Upper lobe of right lung (tissue), 1 donor: ENCODE data around the gene PTPRF. TPM values are rescaled to one million over a fixed set of nuclear protein-coding genes. Genes with fewer than 3 reads are reported as not detected.
"Not testable (repeated sequence)": the region's sequence is repeated elsewhere in the genome, so short reads cannot be mapped to it uniquely, and the experiment has no call there.

Source experiments
- ATAC-seq: fragments of 200-7000 bp; cut with Tn5 transposase; one replicate; pipeline ENCODE4 v1.9.1; 2020; ENCODE audit warnings: mild to moderate bottlenecking, moderate library complexity
- DNase-seq: peaks from one replicate; pipeline ENCODE4 v3.0.0-alpha.2; 2020
- H3K27ac ChIP-seq: fragments of 200-600 bp; one replicate; pipeline ENCODE4 v1.8.0; 2022
- H3K27me3 ChIP-seq: fragments of 200-600 bp; one replicate; pipeline ENCODE4 v1.8.0; 2022; ENCODE audit warnings: mild to moderate bottlenecking
- H3K36me3 ChIP-seq: fragments of 200-600 bp; one replicate; pipeline ENCODE4 v1.8.0; 2022
- H3K4me1 ChIP-seq: fragments of 200-600 bp; one replicate; pipeline ENCODE4 v1.8.0; 2022
- H3K4me3 ChIP-seq: fragments of 200-600 bp; one replicate; pipeline ENCODE4 v1.8.0; 2022; ENCODE audit warnings: mild to moderate bottlenecking
- H3K9me3 ChIP-seq: fragments of 200-600 bp; one replicate; pipeline ENCODE4 v1.8.0; 2022
- intact Hi-C: fragments of 100-400 bp; cut with DNase I; formaldehyde crosslinking; loops from one replicate; pipeline ENCODE4 v1.11.0; 2022
- total RNA-seq: library from RNA; stranded (reverse); fragmentation: NEBNext Ultra II Directional; extraction: Animal tissue kit (Norgen Biotek cat#: 25700); gene quantifications from one replicate; pipeline ENCODE4 v1.2.1, GENCODE V29; 2021
- TF ChIP-seq, protein P1 (sequence below): fragments of 200-600 bp; IDR thresholded peaks from one replicate; pipeline ENCODE4 v1.8.0; 2022; ENCODE audit warnings: antibody characterized with exemption
- donor health status: DM: no; HTN: yes; CAD: no; lungs with severe emphysema.

Gene PTPRF
- total RNA-seq, 1 donor from 2014 or later: 199 TPM

- no peak overlapping the region for H3K4me3 ChIP-seq
- H3K27ac ChIP-seq: no peak overlapping the region
- H3K27me3 ChIP-seq: no peaks in the 10 kb centered on the region
- peaks cover 35% of the 10 kb centered on the region for H3K4me1 ChIP-seq
- TF ChIP-seq, protein P1, sequence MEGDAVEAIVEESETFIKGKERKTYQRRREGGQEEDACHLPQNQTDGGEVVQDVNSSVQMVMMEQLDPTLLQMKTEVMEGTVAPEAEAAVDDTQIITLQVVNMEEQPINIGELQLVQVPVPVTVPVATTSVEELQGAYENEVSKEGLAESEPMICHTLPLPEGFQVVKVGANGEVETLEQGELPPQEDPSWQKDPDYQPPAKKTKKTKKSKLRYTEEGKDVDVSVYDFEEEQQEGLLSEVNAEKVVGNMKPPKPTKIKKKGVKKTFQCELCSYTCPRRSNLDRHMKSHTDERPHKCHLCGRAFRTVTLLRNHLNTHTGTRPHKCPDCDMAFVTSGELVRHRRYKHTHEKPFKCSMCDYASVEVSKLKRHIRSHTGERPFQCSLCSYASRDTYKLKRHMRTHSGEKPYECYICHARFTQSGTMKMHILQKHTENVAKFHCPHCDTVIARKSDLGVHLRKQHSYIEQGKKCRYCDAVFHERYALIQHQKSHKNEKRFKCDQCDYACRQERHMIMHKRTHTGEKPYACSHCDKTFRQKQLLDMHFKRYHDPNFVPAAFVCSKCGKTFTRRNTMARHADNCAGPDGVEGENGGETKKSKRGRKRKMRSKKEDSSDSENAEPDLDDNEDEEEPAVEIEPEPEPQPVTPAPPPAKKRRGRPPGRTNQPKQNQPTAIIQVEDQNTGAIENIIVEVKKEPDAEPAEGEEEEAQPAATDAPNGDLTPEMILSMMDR: no peak
- ATAC-seq (no peak), DNase-seq (no peak)
- no peaks in the 10 kb centered on the region for H3K36me3 ChIP-seq
- H3K9me3 ChIP-seq: no peaks in the 10 kb centered on the region
- intact Hi-C loops: no loop called here
Measured at GRCh38 chr1:43547538-43548072, 16.9 kb downstream of the PTPRF start.

DNA sequence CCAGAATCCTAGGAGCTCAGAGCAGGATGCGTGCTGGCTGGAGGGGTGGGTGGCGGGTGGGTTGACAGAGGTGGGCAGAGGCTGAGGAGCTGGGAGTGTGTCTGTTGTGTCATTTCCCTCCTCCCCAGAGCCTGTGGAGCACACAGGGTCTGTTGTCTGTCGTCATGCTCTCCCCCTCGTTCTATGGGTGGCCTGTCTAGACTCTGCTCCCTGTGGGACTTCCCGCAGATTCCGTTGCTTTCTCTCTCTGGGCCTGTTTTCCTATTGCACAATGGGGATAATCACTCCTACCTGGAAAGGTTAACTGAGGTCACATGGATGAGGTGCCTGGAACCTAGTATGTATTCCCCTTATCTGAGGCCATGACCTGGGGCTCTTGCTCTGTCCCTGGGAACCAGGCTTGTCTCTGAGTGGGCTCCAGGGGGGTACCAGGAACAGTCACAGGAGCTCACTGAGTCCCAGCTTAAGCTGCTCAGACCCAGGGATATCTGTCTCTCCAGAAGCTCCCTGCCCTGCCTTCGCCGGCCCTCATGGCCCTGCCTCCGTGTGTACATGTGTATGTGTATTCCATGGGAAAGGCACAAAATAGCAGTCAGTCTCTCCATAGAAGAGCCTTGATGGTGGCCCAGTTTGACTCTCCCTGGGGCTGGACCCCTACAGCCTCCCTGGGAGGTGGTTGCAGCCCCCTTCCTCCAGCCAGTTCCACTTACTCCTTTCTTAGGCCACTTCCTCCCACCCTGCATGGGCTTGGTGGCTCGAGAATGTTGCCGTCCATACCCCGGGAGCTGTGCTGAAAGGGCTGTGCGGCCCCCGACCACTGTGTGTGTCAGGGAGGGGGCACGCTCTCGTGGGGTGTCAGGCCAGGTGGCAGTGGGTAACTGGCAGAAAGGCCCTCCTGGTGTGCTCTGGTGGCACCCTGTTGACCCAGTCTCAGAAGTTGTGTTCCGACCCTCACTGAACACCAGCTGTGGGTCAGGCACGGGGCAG, 17.9 kb downstream of the PTPRF start:
- peak; percentile 2 for ATAC-seq
- DNase-seq: no peak
- Histone ChIP-seq H3K4me1 (peaks cover 35% of the 10 kb centered on the region), H3K27me3 (no peaks in the 10 kb centered on the region), H3K4me3 (no peak overlapping the region), H3K36me3 (no peaks in the 10 kb centered on the region), H3K9me3 (no peaks in the 10 kb centered on the region), H3K27ac (no peak overlapping the region)
- TF ChIP-seq, protein P1: no peak
- intact Hi-C loops: no loop called here

- peaks cover 35% of the 10 kb centered on the region for H3K4me1 ChIP-seq
- H3K9me3 ChIP-seq, intact Hi-C loops, H3K36me3 ChIP-seq, H3K4me3 ChIP-seq, ATAC-seq, DNase-seq, H3K27me3 ChIP-seq: not testable (repeated sequence)
- peak overlapping the region; percentile 70 for H3K27ac ChIP-seq
Measured at GRCh38 chr1:43549394-43549793, 18.7 kb downstream of the PTPRF start.

GRCh38 chr1:43549921-43550597, 19.4 kb downstream of the PTPRF start:
- TF ChIP-seq, protein P1: no peak
- ATAC-seq (peak; percentile 83), DNase-seq (peak; percentile 94)
- intact Hi-C loops: no loop called here
- peak overlapping the region; percentile 70 for H3K27ac ChIP-seq
- H3K4me1 ChIP-seq: peaks cover 35% of the 10 kb centered on the region
- peak overlapping the region; percentile 32 for H3K4me3 ChIP-seq
- H3K27me3 ChIP-seq: no peaks in the 10 kb centered on the region
- H3K9me3 ChIP-seq: no peaks in the 10 kb centered on the region
- H3K36me3 ChIP-seq: no peaks in the 10 kb centered on the region

DNA sequence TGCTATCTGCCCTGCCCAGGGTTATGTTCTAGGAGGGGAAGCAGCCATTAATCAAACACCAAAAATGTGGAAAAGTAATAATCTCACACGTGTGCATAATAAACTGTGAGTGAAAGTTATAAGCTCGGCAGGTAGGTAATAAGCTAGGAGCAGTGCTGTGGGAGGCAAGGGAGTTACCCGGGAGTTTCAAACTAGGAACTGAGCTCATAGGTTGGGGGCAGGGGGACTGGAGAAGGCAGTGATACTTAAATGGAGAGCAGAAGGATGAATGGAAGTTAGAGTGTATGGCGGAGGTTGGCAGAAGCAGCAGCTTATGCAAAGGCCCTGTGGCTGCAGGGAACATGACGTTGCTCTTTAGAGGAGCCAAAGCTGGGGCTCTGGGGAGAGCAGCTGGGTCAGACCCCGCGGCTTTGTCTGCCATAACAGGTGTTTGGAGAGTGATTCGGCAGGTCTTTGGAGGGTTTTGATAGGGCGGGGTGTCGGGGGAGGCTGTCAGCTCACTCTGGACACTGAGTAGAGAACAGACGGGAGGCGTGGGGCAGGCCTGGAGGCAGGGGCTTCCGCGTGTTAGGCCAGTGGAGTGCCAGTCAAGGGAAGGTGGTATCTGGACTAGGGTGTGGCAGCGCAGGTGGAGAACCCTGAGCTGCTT, 20.0 kb downstream of the PTPRF start:
- intact Hi-C loops: no loop called here
- Histone ChIP-seq H3K36me3 (no peaks in the 10 kb centered on the region), H3K4me1 (peaks cover 31% of the 10 kb centered on the region), H3K27me3 (no peaks in the 10 kb centered on the region), H3K4me3 (peak overlapping the region; percentile 32), H3K27ac (peak overlapping the region; percentile 70), H3K9me3 (no peaks in the 10 kb centered on the region)
- TF ChIP-seq, protein P1: no peak
- no peak for ATAC-seq
- no peak for DNase-seq
